H1 (cell line): ENCODE data around the gene ENDOV. TPM values are rescaled to one million over a fixed set of nuclear protein-coding genes. Genes with fewer than 3 reads are reported as not detected.

Source experiments
- CBX8 ChIP-seq: fragments of 300-800, 300-1000 bp; sonication (generic); IDR thresholded peaks from 2 replicates; pipeline ENCODE4 v1.7.1; 2016; ENCODE audit warnings: low read depth, low read length, borderline replicate concordance
- CHD2 ChIP-seq: IDR thresholded peaks from 2 replicates; pipeline ENCODE4 v1.6.1; 2012; ENCODE audit warnings: low read length, improper control_type of control experiment
- CHD7 ChIP-seq: fragments of 300-600 bp; sonication (generic); IDR thresholded peaks from 2 replicates; pipeline ENCODE4 v1.7.1; 2012; ENCODE audit warnings: low read length, moderate library complexity, mild to moderate bottlenecking, inconsistent platforms; ENCODE audit not compliant: insufficient replicate concordance
- YY1 ChIP-seq: IDR thresholded peaks from 2 replicates; pipeline ENCODE4 v1.6.1; 2011; ENCODE audit warnings: low read depth, mild to moderate bottlenecking, low read length
- polyA plus RNA-seq, 7 experiments: library from polyadenylated mRNA; depleted of rRNA in 3 of 7; stranded (reverse) in 5 of 7; unstranded in 2 of 7; fragments of >200 nt in 5 of 7; fragments of 200-250 nt in 2 of 7; gene quantifications; 1 replicate in 5 of 7; 2 replicates in 1 of 7; 4 replicates in 1 of 7; pipeline versions ENCODE4 v1.2.1 to v1.2.3, GENCODE V29; 2011 to 2013; ENCODE audit warnings: missing spikeins in 2 of 7, mixed read lengths in 2 of 7
- total RNA-seq: library from RNA; stranded (reverse); fragmentation: NEBNext Ultra II Directional; extraction: Animal tissue kit (Norgen Biotek cat#: 25700); gene quantifications from 2 replicates; pipeline ENCODE4 v1.2.1, GENCODE V29; 2021

Gene ENDOV
- total and polyA plus RNA-seq, 2 of the 8 experiments (the other 6 are each of a cell fraction or from before 2014, with no cell fraction given) = 10.6 to 13.3 TPM

GRCh38 chr17:80384078-80384960 is 30.6 kb upstream of the ENDOV start (continued):
- TF ChIP-seq CHD7 (no peak), CBX8 (no peak), YY1 (no peak), CHD2 (no peak)
